ENCODE results near the gene FBXO39. TPM values are rescaled to one million over a fixed set of nuclear protein-coding genes. Genes with fewer than 3 reads are reported as not detected.

The FBXO39 gene
- total RNA-seq, 6 experiments from 2014 or later, result not detected

GRCh38 chr17:6753006-6753445 is 23.0 kb upstream of the FBXO39 start:
- no peaks in the 10 kb centered on the region for H3K36me3 Mint-ChIP-seq (ENCODE audit: low read depth)
- peak overlapping the region; percentile 99 for H3K27ac Mint-ChIP-seq
- H3K4me1 Mint-ChIP-seq (ENCODE audit: low read depth), result peaks cover 51% of the 10 kb centered on the region
- H3K4me3 Mint-ChIP-seq, result peak overlapping the region; percentile 81
- H3K9me3 Mint-ChIP-seq, result no peaks in the 10 kb centered on the region
- peaks cover 2% of the 10 kb centered on the region; the same call in 1 of the 2 replicates for H3K27me3 Mint-ChIP-seq (ENCODE audit: insufficient read depth)
- TF ChIP-seq CTCF (IDR thresholded peaks at IDR 0.05), result no peak
- DNase-seq, result peak; percentile 58

GRCh38 chr17:6753546-6753945 is 22.5 kb upstream of the FBXO39 start:
- H3K4me3 Mint-ChIP-seq, result peak overlapping the region; percentile 81

GRCh38 chr17:6755281-6755680 is 20.7 kb upstream of the FBXO39 start:
- no peak for DNase-seq
- TF ChIP-seq CTCF (IDR thresholded peaks at IDR 0.05), result no peak
- Mint-ChIP-seq H3K36me3 (ENCODE audit: low read depth) (no peaks in the 10 kb centered on the region), H3K27ac (peak overlapping the region; percentile 90), H3K9me3 (no peaks in the 10 kb centered on the region), H3K27me3 (ENCODE audit: insufficient read depth) (peaks cover 1% of the 10 kb centered on the region; the same call in 1 of the 2 replicates), H3K4me3 (peak overlapping the region; percentile 91), H3K4me1 (ENCODE audit: low read depth) (peaks cover 51% of the 10 kb centered on the region)

More at GRCh38 chr17:6753546-6753945, 22.5 kb upstream of the FBXO39 start:
- H3K27me3 Mint-ChIP-seq (ENCODE audit: insufficient read depth), result peaks cover 2% of the 10 kb centered on the region; the same call in 1 of the 2 replicates
- no peak for DNase-seq
- H3K4me1 Mint-ChIP-seq (ENCODE audit: low read depth), result peaks cover 51% of the 10 kb centered on the region
- peak overlapping the region; percentile 99 for H3K27ac Mint-ChIP-seq
- no peak for TF ChIP-seq CTCF (IDR thresholded peaks at IDR 0.05)
- no peaks in the 10 kb centered on the region for H3K9me3 Mint-ChIP-seq
- H3K36me3 Mint-ChIP-seq (ENCODE audit: low read depth), result no peaks in the 10 kb centered on the region

- TF ChIP-seq CTCF (IDR thresholded peaks at IDR 0.05), result no peak
- H3K4me1 Mint-ChIP-seq (ENCODE audit: low read depth), result peaks cover 51% of the 10 kb centered on the region
- peak; percentile 25 for DNase-seq
- H3K27ac Mint-ChIP-seq, result peak within 1 kb of the TSS; percentile 90
- no peaks in the 10 kb centered on the region; the same call in 1 of the 2 replicates for H3K27me3 Mint-ChIP-seq (ENCODE audit: insufficient read depth)
- no peaks in the 10 kb centered on the region for H3K9me3 Mint-ChIP-seq
- peak within 1 kb of the TSS; percentile 91 for H3K4me3 Mint-ChIP-seq
- H3K36me3 Mint-ChIP-seq (ENCODE audit: low read depth), result no peaks in the 10 kb centered on the region
Measured at GRCh38 chr17:6755731-6756184, 20.3 kb upstream of the FBXO39 start, which contains the start of gene XAF1. XAF1 (plus strand) TSS chr17:6756046; CDS start chr17:6756079, 33 bp downstream.

GRCh38 chr17:6756425-6757031 is 19.5 kb upstream of the FBXO39 start:
- peak overlapping the region; percentile 90 for H3K27ac Mint-ChIP-seq

More at GRCh38 chr17:6756425-6757031, 19.5 kb upstream of the FBXO39 start:
- Mint-ChIP-seq H3K27me3 (ENCODE audit: insufficient read depth) (no peaks in the 10 kb centered on the region; the same call in 1 of the 2 replicates), H3K9me3 (no peaks in the 10 kb centered on the region), H3K36me3 (ENCODE audit: low read depth) (no peaks in the 10 kb centered on the region), H3K4me3 (peak overlapping the region; percentile 91), H3K4me1 (ENCODE audit: low read depth) (peaks cover 50% of the 10 kb centered on the region)
- TF ChIP-seq CTCF (IDR thresholded peaks at IDR 0.05), result no peak
- no peak for DNase-seq

Data from HFFc6 (cell line).